ENCODE results near the gene HIVEP2. TPM values are rescaled to one million over a fixed set of nuclear protein-coding genes. Genes with fewer than 3 reads are reported as not detected.

HIVEP2 gene
- total RNA-seq, 4 donors from 2014 or later: 8.6 to 19.3 (median 12.7) TPM

- intact Hi-C loops (cut with DNase I): no loop called here
These were observed 72.6 kb downstream of the HIVEP2 start for GRCh38 chr6:142872376-142872775.

GRCh38 chr6:142871910-142872331, 73.1 kb downstream of the HIVEP2 start:
- Histone ChIP-seq H3K9me3 (no peaks in the 10 kb centered on the region), H3K27ac (peak overlapping the region; percentile 15 to 77 (median 54)), H3K4me1 (peaks cover 4 to 59% (median 30%) of the 10 kb centered on the region in 3 donors), H3K27me3 (no peaks in the 10 kb centered on the region), H3K36me3 (no peaks in the 10 kb centered on the region), H3K4me3 (peak overlapping the region in 1 of 4 donors; percentile 21)
- TF ChIP-seq CTCF (IDR thresholded peaks at IDR 0.05) (no peak), POLR2A (IDR thresholded peaks at IDR 0.05) (no peak)
- 60 to 62% methylated on average over 4 of the region's 4 CpGs for WGBS, 2 donors
- intact Hi-C loops (cut with DNase I): no loop called here
- no peak for DNase-seq

More at GRCh38 chr6:142872376-142872775, 72.6 kb downstream of the HIVEP2 start:
- DNase-seq: no peak
- H3K27ac ChIP-seq: peak overlapping the region; percentile 15 to 77 (median 54)
- H3K4me1 ChIP-seq: peaks cover 4 to 55% (median 30%) of the 10 kb centered on the region in 3 donors
- H3K27me3 ChIP-seq: no peaks in the 10 kb centered on the region
- H3K4me3 ChIP-seq: peak overlapping the region in 1 of 4 donors; percentile 21
- TF ChIP-seq CTCF (IDR thresholded peaks at IDR 0.05) (no peak), POLR2A (IDR thresholded peaks at IDR 0.05) (no peak)
- 70 to 84% methylated on average over 3 of the region's 3 CpGs for WGBS, 2 donors
- no peaks in the 10 kb centered on the region for H3K36me3 ChIP-seq
- H3K9me3 ChIP-seq: no peaks in the 10 kb centered on the region

GRCh38 chr6:142870787-142871415, 74.1 kb downstream of the HIVEP2 start:
- TF ChIP-seq POLR2A (IDR thresholded peaks at IDR 0.05) (no peak), CTCF (IDR thresholded peaks at IDR 0.05) (no peak)
- Histone ChIP-seq H3K9me3 (no peaks in the 10 kb centered on the region), H3K4me3 (no peak overlapping the region), H3K4me1 (peaks cover 4 to 63% (median 30%) of the 10 kb centered on the region in 3 donors), H3K36me3 (no peaks in the 10 kb centered on the region), H3K27me3 (no peaks in the 10 kb centered on the region), H3K27ac (peak overlapping the region in 1 of 4 donors; percentile 62)
- WGBS, 2 donors: 80 to 97% methylated on average over 4 of the region's 4 CpGs
- DNase-seq: no peak
- intact Hi-C loops (cut with DNase I): no loop called here

GRCh38 chr6:142868917-142869316, 76.1 kb downstream of the HIVEP2 start:
- intact Hi-C loops (cut with DNase I): no loop called here
- TF ChIP-seq POLR2A (IDR thresholded peaks at IDR 0.05): no peak
- no peak for TF ChIP-seq CTCF (IDR thresholded peaks at IDR 0.05)
- Histone ChIP-seq H3K27me3 (no peaks in the 10 kb centered on the region), H3K4me1 (peaks cover 4 to 51% (median 25%) of the 10 kb centered on the region in 3 donors), H3K27ac (no peak overlapping the region), H3K4me3 (no peak overlapping the region), H3K9me3 (no peaks in the 10 kb centered on the region), H3K36me3 (no peaks in the 10 kb centered on the region)
- DNase-seq: no peak
- WGBS, 2 donors: 85 to 93% methylated on average over 2 of the region's 2 CpGs

- intact Hi-C loops (cut with DNase I): no loop called here
- TF ChIP-seq POLR2A (IDR thresholded peaks at IDR 0.05): no peak
- TF ChIP-seq CTCF (IDR thresholded peaks at IDR 0.05): no peak
- peak overlapping the region in 1 of 4 donors; percentile 41 for H3K4me3 ChIP-seq
- 40 to 52% methylated on average over 5 of the region's 5 CpGs for WGBS, 2 donors
- no peaks in the 10 kb centered on the region for H3K36me3 ChIP-seq
- no peaks in the 10 kb centered on the region for H3K27me3 ChIP-seq
- peaks cover 4 to 53% (median 25%) of the 10 kb centered on the region in 3 donors for H3K4me1 ChIP-seq
- no peak for DNase-seq
- peak overlapping the region in 3 of 4 donors; percentile 34 to 52 (median 35) for H3K27ac ChIP-seq
- no peaks in the 10 kb centered on the region for H3K9me3 ChIP-seq
These were observed 76.8 kb downstream of the HIVEP2 start for GRCh38 chr6:142867988-142868812.

All from esophagus squamous epithelium (tissue), 5 donors.